Measurements from ENCODE around the gene OVAAL.

OVAAL gene

GRCh38 chr1:180609643-180610555 lies 51.1 kb downstream of the OVAAL start:
- no peak for DNase-seq

- no peak for DNase-seq
These were observed 51.8 kb downstream of the OVAAL start for GRCh38 chr1:180610556-180611015.

DNA sequence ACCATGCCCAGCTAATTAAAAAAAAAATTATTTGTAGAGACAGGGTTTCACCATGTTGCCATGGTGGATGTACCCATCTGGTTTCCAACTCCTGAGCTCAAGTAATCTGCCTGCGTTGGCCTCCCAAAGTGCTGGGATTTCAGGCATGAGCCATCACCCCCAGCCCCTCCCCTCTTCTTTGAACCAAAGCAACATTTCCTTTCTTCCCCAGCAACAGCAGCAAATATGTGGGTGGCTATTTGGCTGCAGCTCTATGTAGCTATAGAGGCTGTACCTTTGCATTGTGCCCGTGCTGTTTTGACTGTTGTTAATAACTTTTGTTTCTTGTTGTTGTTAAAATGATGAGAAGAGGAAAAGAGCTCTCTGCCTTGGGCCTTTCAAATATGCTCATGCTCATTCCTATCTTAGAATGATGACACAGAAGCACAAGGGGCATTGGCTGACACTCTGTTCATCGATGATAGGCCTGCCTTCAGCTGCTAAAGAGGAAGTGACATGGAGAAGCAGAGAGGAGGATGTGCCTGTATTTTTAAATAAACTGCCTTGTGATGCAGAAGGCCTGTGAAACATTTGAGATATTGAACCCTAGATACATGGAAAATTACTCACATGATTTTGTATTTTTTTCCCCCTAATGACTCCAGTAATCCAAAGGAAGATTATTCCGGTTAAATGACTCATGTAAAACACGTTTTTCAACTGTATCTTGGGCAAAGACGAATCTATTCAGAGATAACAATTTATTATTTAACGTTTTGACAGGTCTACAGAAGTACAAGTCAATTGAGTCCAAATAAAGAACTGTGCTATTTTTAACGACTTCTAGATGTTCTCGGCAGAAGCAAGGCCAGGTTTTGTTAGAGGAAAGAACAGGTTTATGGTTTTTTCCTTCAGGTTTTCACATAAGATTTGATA lies 52.5 kb downstream of the OVAAL start:
- DNase-seq, result peak; percentile 30

GRCh38 chr1:180612632-180613031 lies 53.9 kb downstream of the OVAAL start:
- no peak for DNase-seq

DNA sequence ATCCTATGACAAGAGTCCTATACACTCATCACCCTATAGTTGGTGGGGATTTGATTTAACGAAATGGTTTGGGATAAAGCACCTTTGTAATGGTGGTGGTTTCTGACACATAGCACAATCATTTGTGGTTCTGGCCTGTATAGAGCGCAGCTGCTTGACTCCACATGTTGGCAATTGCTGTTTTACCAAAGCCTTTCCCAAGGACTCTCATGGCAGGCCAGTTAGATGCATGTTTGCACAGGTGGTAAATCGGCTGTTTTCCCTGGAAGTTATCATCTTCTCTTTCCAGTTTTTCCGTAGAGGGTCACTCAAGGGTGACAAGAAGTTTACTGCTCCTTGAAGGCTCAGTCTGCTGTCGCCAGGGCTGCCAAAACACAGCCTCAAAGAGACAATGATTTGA lies 56.0 kb downstream of the OVAAL start:
- DNase-seq, result no peak

DNA sequence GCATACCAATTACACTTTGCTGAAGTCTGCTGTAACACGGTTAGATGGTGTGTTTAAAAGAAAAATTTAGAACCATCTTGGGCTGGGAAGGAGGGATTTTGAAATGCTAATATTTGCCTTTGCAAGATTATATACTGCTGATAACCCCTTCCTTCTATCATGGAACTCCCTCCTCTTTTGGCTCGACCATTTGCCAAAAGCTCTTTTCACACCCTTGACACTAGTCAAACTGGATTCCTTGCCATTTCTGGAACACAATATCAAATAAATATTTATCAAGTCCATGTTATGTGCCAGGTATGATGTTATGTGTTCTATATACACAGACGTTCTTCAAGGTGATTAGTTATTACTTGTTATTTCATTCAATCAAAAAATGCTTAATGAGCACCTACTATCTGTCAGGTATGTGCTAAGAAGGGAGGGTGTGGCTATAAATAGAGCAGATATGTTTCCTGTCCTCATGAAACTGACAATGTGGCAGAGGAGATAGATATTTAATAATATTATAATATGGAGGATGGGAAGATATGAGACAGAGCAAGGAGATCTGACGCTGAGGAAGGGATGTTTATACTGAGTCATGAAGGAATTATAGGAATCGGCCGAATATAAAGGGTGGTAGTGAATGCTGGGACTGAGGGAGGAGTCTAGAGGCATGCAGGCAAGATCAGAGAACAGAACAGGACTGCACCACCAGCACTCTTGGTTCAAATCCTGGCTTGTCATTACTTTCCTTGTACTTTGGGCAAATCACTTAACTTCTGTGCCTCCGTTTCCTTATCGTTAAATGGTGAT lies 56.9 kb downstream of the OVAAL start:
- no peak for DNase-seq
